Breast epithelium (tissue), 4 donors: ENCODE results near the gene KLHL18. TPM values are rescaled to one million over a fixed set of nuclear protein-coding genes. Genes with fewer than 3 reads are reported as not detected.

Source experiments
- DNase-seq, 2 donors: peaks; one replicate each; pipeline ENCODE4 v3.0.0-alpha.2; 2019; ENCODE audit warnings: low spot score in 2 of 2
- H3K27ac ChIP-seq, 2 donors: fragments of 200-600 bp; sonication (generic) in 1 of 2; one replicate each; pipeline ENCODE4 v1.5.1; 2016 to 2019; ENCODE audit warnings: mild to moderate bottlenecking in 1 of 2
- H3K27me3 ChIP-seq, 2 donors: fragments of 200-600 bp; sonication (generic) in 1 of 2; one replicate each; pipeline versions ENCODE4 v1.5.1 to v1.6.0; 2017 to 2019; ENCODE audit warnings: control low read depth in 1 of 2, mild to moderate bottlenecking in 1 of 2
- H3K36me3 ChIP-seq: fragments of 200-600 bp; one replicate; pipeline ENCODE4 v1.5.1; 2019
- H3K4me1 ChIP-seq, 2 donors: fragments of 200-600 bp; sonication (generic); one replicate each; pipeline ENCODE4 v1.5.1; 2016 to 2019; ENCODE audit warnings: control low read depth in 1 of 2
- H3K4me3 ChIP-seq, 3 donors: fragments of 200-600 bp; sonication (generic); 1 replicate in 2 of 3; 2 replicates in 1 of 3; pipeline ENCODE4 v1.5.1; 2016 to 2019; ENCODE audit warnings: mild to moderate bottlenecking in 3 of 3, moderate library complexity in 2 of 3
- H3K9me3 ChIP-seq, 2 donors: fragments of 200-600 bp; sonication (generic) in 1 of 2; one replicate each; pipeline ENCODE4 v1.5.1; 2016 to 2019; ENCODE audit warnings: control low read depth in 1 of 2
- POLR2A ChIP-seq: fragments of 450-650 bp; IDR thresholded peaks from one replicate; pipeline ENCODE4 v1.6.1; 2016; ENCODE audit warnings: antibody characterized with exemption, mild to moderate bottlenecking, moderate library complexity
- POLR2AphosphoS5 ChIP-seq, 3 donors: sonication (generic); formaldehyde crosslinking; IDR thresholded peaks; one replicate each; pipeline ENCODE4 v1.6.1; 2017; ENCODE audit warnings: antibody characterized with exemption in 3 of 3
- intact Hi-C: fragments of 100-400 bp; cut with DNase I; formaldehyde crosslinking; loops from one replicate; pipeline ENCODE4 v1.15.1; 2023; ENCODE audit warnings: low total_unique reads
- total RNA-seq, 3 donors: library from RNA; depleted of rRNA; stranded (reverse); fragments of >200 nt; gene quantifications; one replicate each; pipeline ENCODE4 v1.1.0, GENCODE V29; 2016
- TF ChIP-seq, protein P1 (sequence below), 3 donors: fragments of 450-650 bp; IDR thresholded peaks; one replicate each; pipeline ENCODE4 v1.5.1; 2016 to 2017; ENCODE audit warnings: antibody characterized with exemption in 3 of 3, mild to moderate bottlenecking in 3 of 3, moderate library complexity in 3 of 3

KLHL18 gene
- total RNA-seq, 3 donors from 2014 or later, result 12.5 to 14.5 (median 14.1) TPM

GRCh38 chr3:47274652-47275051, 8.1 kb upstream of the KLHL18 start:
- H3K4me1 ChIP-seq, result no peaks in the 10 kb centered on the region
- no peaks in the 10 kb centered on the region for H3K27me3 ChIP-seq
- TF ChIP-seq, protein P1, sequence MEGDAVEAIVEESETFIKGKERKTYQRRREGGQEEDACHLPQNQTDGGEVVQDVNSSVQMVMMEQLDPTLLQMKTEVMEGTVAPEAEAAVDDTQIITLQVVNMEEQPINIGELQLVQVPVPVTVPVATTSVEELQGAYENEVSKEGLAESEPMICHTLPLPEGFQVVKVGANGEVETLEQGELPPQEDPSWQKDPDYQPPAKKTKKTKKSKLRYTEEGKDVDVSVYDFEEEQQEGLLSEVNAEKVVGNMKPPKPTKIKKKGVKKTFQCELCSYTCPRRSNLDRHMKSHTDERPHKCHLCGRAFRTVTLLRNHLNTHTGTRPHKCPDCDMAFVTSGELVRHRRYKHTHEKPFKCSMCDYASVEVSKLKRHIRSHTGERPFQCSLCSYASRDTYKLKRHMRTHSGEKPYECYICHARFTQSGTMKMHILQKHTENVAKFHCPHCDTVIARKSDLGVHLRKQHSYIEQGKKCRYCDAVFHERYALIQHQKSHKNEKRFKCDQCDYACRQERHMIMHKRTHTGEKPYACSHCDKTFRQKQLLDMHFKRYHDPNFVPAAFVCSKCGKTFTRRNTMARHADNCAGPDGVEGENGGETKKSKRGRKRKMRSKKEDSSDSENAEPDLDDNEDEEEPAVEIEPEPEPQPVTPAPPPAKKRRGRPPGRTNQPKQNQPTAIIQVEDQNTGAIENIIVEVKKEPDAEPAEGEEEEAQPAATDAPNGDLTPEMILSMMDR (IDR thresholded peaks at IDR 0.05), result no peak
- no peak for TF ChIP-seq POLR2A
- no peak for TF ChIP-seq POLR2AphosphoS5 (IDR thresholded peaks at IDR 0.05)
- H3K27ac ChIP-seq, result no peak overlapping the region
- H3K9me3 ChIP-seq, result no peaks in the 10 kb centered on the region
- intact Hi-C loops, result no loop called here
- H3K4me3 ChIP-seq, result no peak overlapping the region
- DNase-seq, result no peak
- no peaks in the 10 kb centered on the region for H3K36me3 ChIP-seq

- Histone ChIP-seq H3K27ac (no peak overlapping the region), H3K27me3 (no peaks in the 10 kb centered on the region), H3K4me3 (no peak overlapping the region), H3K9me3 (no peaks in the 10 kb centered on the region), H3K4me1 (no peaks in the 10 kb centered on the region), H3K36me3 (no peaks in the 10 kb centered on the region)
- DNase-seq, result no peak
- intact Hi-C loops, result no loop called here
- TF ChIP-seq, protein P1 (IDR thresholded peaks at IDR 0.05), result no peak
- TF ChIP-seq POLR2AphosphoS5 (IDR thresholded peaks at IDR 0.05) (no peak), POLR2A (no peak)
These were observed 6.2 kb upstream of the KLHL18 start for GRCh38 chr3:47276558-47276957.

- no peak overlapping the region for H3K27ac ChIP-seq
- H3K9me3 ChIP-seq, result no peaks in the 10 kb centered on the region
- DNase-seq, result no peak
- intact Hi-C loops, result no loop called here
- TF ChIP-seq, protein P1 (IDR thresholded peaks at IDR 0.05), result no peak
- TF ChIP-seq POLR2AphosphoS5 (IDR thresholded peaks at IDR 0.05) (no peak), POLR2A (no peak)
- peaks cover 5 to 9% of the 10 kb centered on the region in 2 donors for H3K4me1 ChIP-seq
- no peaks in the 10 kb centered on the region for H3K27me3 ChIP-seq
- no peaks in the 10 kb centered on the region for H3K36me3 ChIP-seq
- no peak overlapping the region for H3K4me3 ChIP-seq
These were observed 2.2 kb upstream of the KLHL18 start for GRCh38 chr3:47280519-47280918.

GRCh38 chr3:47283193-47283537, 421 bp downstream of the KLHL18 start:
- no peaks in the 10 kb centered on the region for H3K9me3 ChIP-seq
- no peaks in the 10 kb centered on the region for H3K36me3 ChIP-seq
- H3K4me1 ChIP-seq, result peaks cover 5 to 9% of the 10 kb centered on the region in 2 donors
- H3K27ac ChIP-seq, result peak overlapping the region; percentile 96 to 98
- peak overlapping the region; percentile 67 to 85 (median 79) for H3K4me3 ChIP-seq
- no peaks in the 10 kb centered on the region for H3K27me3 ChIP-seq
- TF ChIP-seq POLR2A (no peak), POLR2AphosphoS5 (IDR thresholded peaks at IDR 0.05) (no peak)
- TF ChIP-seq, protein P1 (IDR thresholded peaks at IDR 0.05), result no peak
- intact Hi-C loops, result no loop called here
- DNase-seq, result no peak

- H3K4me3 ChIP-seq, result peak overlapping the region; percentile 67 to 85 (median 79)
- H3K27me3 ChIP-seq, result no peaks in the 10 kb centered on the region
- peaks cover 5 to 9% of the 10 kb centered on the region in 2 donors for H3K4me1 ChIP-seq
- H3K27ac ChIP-seq, result peak overlapping the region; percentile 96 to 98
- no peaks in the 10 kb centered on the region for H3K9me3 ChIP-seq
- no peak for DNase-seq
- intact Hi-C loops, result no loop called here
- TF ChIP-seq, protein P1 (IDR thresholded peaks at IDR 0.05), result no peak
- TF ChIP-seq POLR2AphosphoS5 (IDR thresholded peaks at IDR 0.05) (no peak), POLR2A (no peak)
- no peaks in the 10 kb centered on the region for H3K36me3 ChIP-seq
These were observed 1.0 kb downstream of the KLHL18 start for GRCh38 chr3:47283591-47284364.
